PC-3 (cell line): ENCODE results near the gene OBP2A. TPM values are rescaled to one million over a fixed set of nuclear protein-coding genes. Genes with fewer than 3 reads are reported as not detected.

ENCODE experiments used
- ATAC-seq: fragments of 200-7000 bp; cut with Tn5 transposase; 2 replicates; pipeline ENCODE4 v1.9.1; 2020; ENCODE audit warnings: mild to moderate bottlenecking, moderate library complexity
- BruUV-seq: library from RNA; stranded (reverse); fragments of 400-500 nt; replicated peaks from 2 replicates; lab custom pipeline; 2021; lab: Mats Ljungman, UMichigan
- CTCF ChIA-PET: fragments of 300-600 bp; sonication (Branson Sonifier 250); formaldehyde crosslinking; loops from one replicate; lab custom pipeline; 2022; ENCODE audit warnings: antibody characterized with exemption; lab: Charles Lee
- POLR2A ChIA-PET: fragments of 300-600 bp; sonication (Branson Sonifier 250); formaldehyde crosslinking; loops from one replicate; lab custom pipeline; 2022; ENCODE audit warnings: antibody characterized with exemption; ENCODE audit not compliant: unreplicated experiment; lab: Charles Lee
- DNase-seq: peaks from one replicate; pipeline ENCODE4 v3.0.0-alpha.2; 2015
- H2AFZ ChIP-seq: fragments of 300-600 bp; sonication (generic); 2 replicates; pipeline ENCODE4 v1.6.0; 2016; ENCODE audit warnings: antibody characterized with exemption, low read length
- H3F3A ChIP-seq: fragments of 300-600 bp; sonication (generic); one replicate; pipeline ENCODE4 v1.6.0; 2017; ENCODE audit warnings: antibody characterized with exemption, low read length, control low read depth, mild to moderate bottlenecking; ENCODE audit not compliant: unreplicated experiment
- H3K27ac ChIP-seq: fragments of 300-600 bp; sonication (generic); 2 replicates; pipeline ENCODE4 v1.5.1; 2016; ENCODE audit warnings: mild to moderate bottlenecking, low read length
- H3K27me3 ChIP-seq: fragments of 300-600 bp; sonication (generic); 2 replicates; pipeline ENCODE4 v1.6.1; 2016; ENCODE audit warnings: low read length, mixed read lengths
- H3K36me3 ChIP-seq: fragments of 300-600 bp; sonication (generic); 2 replicates; pipeline ENCODE4 v1.6.1; 2016; ENCODE audit warnings: low read depth, mixed run types, low read length, mixed read lengths
- H3K4me1 ChIP-seq: fragments of 300-600 bp; sonication (generic); 2 replicates; pipeline ENCODE4 v1.5.1; 2016; ENCODE audit warnings: low read length; ENCODE audit not compliant: insufficient read depth
- H3K4me2 ChIP-seq: fragments of 300-600 bp; sonication (generic); 2 replicates; pipeline ENCODE4 v1.6.0; 2016; ENCODE audit warnings: low read length
- H3K4me3 ChIP-seq: fragments of 300-600 bp; sonication (generic); 2 replicates; pipeline ENCODE4 v1.5.1; 2016; ENCODE audit warnings: mild to moderate bottlenecking, low read length, mixed read lengths
- H3K79me2 ChIP-seq: fragments of 300-600 bp; sonication (generic); 2 replicates; pipeline ENCODE4 v1.6.1; 2017; ENCODE audit warnings: low read length, mixed read lengths
- H3K9ac ChIP-seq: fragments of 300-600 bp; sonication (generic); 2 replicates; pipeline ENCODE4 v1.6.0; 2016; ENCODE audit warnings: mild to moderate bottlenecking, low read length
- H3K9me2 ChIP-seq: fragments of 300-600 bp; sonication (generic); replicated peaks from 2 replicates; pipeline ENCODE4 v1.6.1; 2016; ENCODE audit warnings: mixed run types, low read length, mixed read lengths
- H3K9me3 ChIP-seq: fragments of 300-600 bp; sonication (generic); 2 replicates; pipeline ENCODE4 v1.6.1; 2016; ENCODE audit warnings: low read length, mixed read lengths
- H4K20me1 ChIP-seq: fragments of 300-600 bp; sonication (generic); 2 replicates; pipeline ENCODE4 v1.6.1; 2016; ENCODE audit warnings: low read length, mixed read lengths
- CTCF ChIP-seq: fragments of 300-600 bp; sonication (generic); conservative IDR thresholded peaks from 2 replicates; pipeline ENCODE4 v1.5.1; 2017; ENCODE audit warnings: antibody characterized with exemption, low read depth, mild to moderate bottlenecking, low read length
- EZH2 ChIP-seq: fragments of 300-600 bp; sonication (generic); IDR thresholded peaks from one replicate; pipeline ENCODE4 v1.6.1; 2017; ENCODE audit warnings: antibody characterized with exemption, mild to moderate bottlenecking, low read length; ENCODE audit not compliant: unreplicated experiment
- EZH2phosphoT487 ChIP-seq: fragments of 300-600 bp; sonication (generic); IDR thresholded peaks from 2 replicates; pipeline ENCODE4 v1.6.1; 2018; ENCODE audit warnings: mild to moderate bottlenecking, antibody characterized with exemption, low read length, borderline replicate concordance
- intact Hi-C: fragments of 100-400 bp; cut with micrococcal nuclease; formaldehyde crosslinking; loops from 2 replicates; pipeline ENCODE4 v1.9.0; 2023
- total RNA-seq: library from RNA; depleted of rRNA; stranded (reverse); fragments of >200 nt; gene quantifications from 2 replicates; pipeline ENCODE4 v1.2.3, GENCODE V29; 2014

OBP2A gene
- total RNA-seq, 1 experiment from 2014 or later, result not detected

GRCh38 chr9:135522137-135522877, 23.6 kb upstream of the OBP2A start:
- ATAC-seq (no peak), DNase-seq (no peak)
- H4K20me1 ChIP-seq, result no peaks in the 10 kb centered on the region
- H3K27me3 ChIP-seq, result no peaks in the 10 kb centered on the region
- H3K27ac ChIP-seq, result no peak overlapping the region
- H3K4me2 ChIP-seq, result no peak overlapping the region
- H2AFZ ChIP-seq, result no peak overlapping the region
- H3K36me3 ChIP-seq, result no peaks in the 10 kb centered on the region
- no peak overlapping the region for H3K9ac ChIP-seq
- ChIA-PET POLR2A (no interaction called here), CTCF (no interaction called here)
- H3K79me2 ChIP-seq, result no peaks in the 10 kb centered on the region
- no peaks in the 10 kb centered on the region for H3K9me3 ChIP-seq
- no peak overlapping the region for H3K4me3 ChIP-seq
- H3K9me2 ChIP-seq, result no peaks in the 10 kb centered on the region
- BruUV-seq, result no TSS peak
- intact Hi-C loops, result no loop called here
- no peaks in the 10 kb centered on the region for H3K4me1 ChIP-seq
- no peaks in the 10 kb centered on the region for H3F3A ChIP-seq
- TF ChIP-seq EZH2 (no peak), EZH2phosphoT487 (no peak), CTCF (no peak)

- no peak overlapping the region for H3K9ac ChIP-seq
- POLR2A ChIA-PET, result no interaction called here
- BruUV-seq, result no TSS peak
Measured at GRCh38 chr9:135522931-135523330, 23.0 kb upstream of the OBP2A start.

More at GRCh38 chr9:135522931-135523330, 23.0 kb upstream of the OBP2A start:
- Histone ChIP-seq H3K9me3 (no peaks in the 10 kb centered on the region), H2AFZ (no peak overlapping the region), H3K36me3 (no peaks in the 10 kb centered on the region), H3K4me2 (no peak overlapping the region), H3K27ac (no peak overlapping the region), H3K4me1 (no peaks in the 10 kb centered on the region), H3K79me2 (no peaks in the 10 kb centered on the region), H3K4me3 (no peak overlapping the region), H3F3A (no peaks in the 10 kb centered on the region), H3K27me3 (no peaks in the 10 kb centered on the region), H3K9me2 (no peaks in the 10 kb centered on the region), H4K20me1 (no peaks in the 10 kb centered on the region)
- CTCF ChIA-PET, result no interaction called here
- intact Hi-C loops, result no loop called here
- DNase-seq (no peak), ATAC-seq (no peak)
- TF ChIP-seq CTCF (no peak), EZH2phosphoT487 (no peak), EZH2 (no peak)
